PC-3 (cell line): Measurements from ENCODE around the gene FGB. TPM values are rescaled to one million over a fixed set of nuclear protein-coding genes. Genes with fewer than 3 reads are reported as not detected.

ENCODE experiments used
- ATAC-seq: fragments of 200-7000 bp; cut with Tn5 transposase; 2 replicates; pipeline ENCODE4 v1.9.1; 2020; ENCODE audit warnings: mild to moderate bottlenecking, moderate library complexity
- BruUV-seq: library from RNA; stranded (reverse); fragments of 400-500 nt; replicated peaks from 2 replicates; lab custom pipeline; 2021; lab: Mats Ljungman, UMichigan
- CTCF ChIA-PET: fragments of 300-600 bp; sonication (Branson Sonifier 250); formaldehyde crosslinking; loops from one replicate; lab custom pipeline; 2022; ENCODE audit warnings: antibody characterized with exemption; lab: Charles Lee
- POLR2A ChIA-PET: fragments of 300-600 bp; sonication (Branson Sonifier 250); formaldehyde crosslinking; loops from one replicate; lab custom pipeline; 2022; ENCODE audit warnings: antibody characterized with exemption; ENCODE audit not compliant: unreplicated experiment; lab: Charles Lee
- DNase-seq: peaks from one replicate; pipeline ENCODE4 v3.0.0-alpha.2; 2015
- H2AFZ ChIP-seq: fragments of 300-600 bp; sonication (generic); 2 replicates; pipeline ENCODE4 v1.6.0; 2016; ENCODE audit warnings: antibody characterized with exemption, low read length
- H3F3A ChIP-seq: fragments of 300-600 bp; sonication (generic); one replicate; pipeline ENCODE4 v1.6.0; 2017; ENCODE audit warnings: antibody characterized with exemption, low read length, control low read depth, mild to moderate bottlenecking; ENCODE audit not compliant: unreplicated experiment
- H3K27ac ChIP-seq: fragments of 300-600 bp; sonication (generic); 2 replicates; pipeline ENCODE4 v1.5.1; 2016; ENCODE audit warnings: mild to moderate bottlenecking, low read length
- H3K27me3 ChIP-seq: fragments of 300-600 bp; sonication (generic); 2 replicates; pipeline ENCODE4 v1.6.1; 2016; ENCODE audit warnings: low read length, mixed read lengths
- H3K36me3 ChIP-seq: fragments of 300-600 bp; sonication (generic); 2 replicates; pipeline ENCODE4 v1.6.1; 2016; ENCODE audit warnings: low read depth, mixed run types, low read length, mixed read lengths
- H3K4me1 ChIP-seq: fragments of 300-600 bp; sonication (generic); 2 replicates; pipeline ENCODE4 v1.5.1; 2016; ENCODE audit warnings: low read length; ENCODE audit not compliant: insufficient read depth
- H3K4me2 ChIP-seq: fragments of 300-600 bp; sonication (generic); 2 replicates; pipeline ENCODE4 v1.6.0; 2016; ENCODE audit warnings: low read length
- H3K4me3 ChIP-seq: fragments of 300-600 bp; sonication (generic); 2 replicates; pipeline ENCODE4 v1.5.1; 2016; ENCODE audit warnings: mild to moderate bottlenecking, low read length, mixed read lengths
- H3K79me2 ChIP-seq: fragments of 300-600 bp; sonication (generic); 2 replicates; pipeline ENCODE4 v1.6.1; 2017; ENCODE audit warnings: low read length, mixed read lengths
- H3K9ac ChIP-seq: fragments of 300-600 bp; sonication (generic); 2 replicates; pipeline ENCODE4 v1.6.0; 2016; ENCODE audit warnings: mild to moderate bottlenecking, low read length
- H3K9me2 ChIP-seq: fragments of 300-600 bp; sonication (generic); replicated peaks from 2 replicates; pipeline ENCODE4 v1.6.1; 2016; ENCODE audit warnings: mixed run types, low read length, mixed read lengths
- H3K9me3 ChIP-seq: fragments of 300-600 bp; sonication (generic); 2 replicates; pipeline ENCODE4 v1.6.1; 2016; ENCODE audit warnings: low read length, mixed read lengths
- H4K20me1 ChIP-seq: fragments of 300-600 bp; sonication (generic); 2 replicates; pipeline ENCODE4 v1.6.1; 2016; ENCODE audit warnings: low read length, mixed read lengths
- EZH2 ChIP-seq: fragments of 300-600 bp; sonication (generic); IDR thresholded peaks from one replicate; pipeline ENCODE4 v1.6.1; 2017; ENCODE audit warnings: antibody characterized with exemption, mild to moderate bottlenecking, low read length; ENCODE audit not compliant: unreplicated experiment
- EZH2phosphoT487 ChIP-seq: fragments of 300-600 bp; sonication (generic); IDR thresholded peaks from 2 replicates; pipeline ENCODE4 v1.6.1; 2018; ENCODE audit warnings: mild to moderate bottlenecking, antibody characterized with exemption, low read length, borderline replicate concordance
- intact Hi-C: fragments of 100-400 bp; cut with micrococcal nuclease; formaldehyde crosslinking; loops from 2 replicates; pipeline ENCODE4 v1.9.0; 2023
- total RNA-seq: library from RNA; depleted of rRNA; stranded (reverse); fragments of >200 nt; gene quantifications from 2 replicates; pipeline ENCODE4 v1.2.3, GENCODE V29; 2014
- TF ChIP-seq, protein P1 (sequence below): fragments of 300-600 bp; sonication (generic); conservative IDR thresholded peaks from 2 replicates; pipeline ENCODE4 v1.5.1; 2017; ENCODE audit warnings: antibody characterized with exemption, low read depth, mild to moderate bottlenecking, low read length

Gene FGB
- total RNA-seq, 1 experiment from 2014 or later, result 0.36 TPM

- Histone ChIP-seq H3F3A (no peaks in the 10 kb centered on the region), H3K79me2 (no peaks in the 10 kb centered on the region), H3K9me2 (no peaks in the 10 kb centered on the region), H3K9ac (no peak overlapping the region), H4K20me1 (no peaks in the 10 kb centered on the region), H3K27ac (no peak overlapping the region), H3K4me2 (no peak overlapping the region), H3K4me3 (no peak overlapping the region), H3K4me1 (peaks cover 17% of the 10 kb centered on the region), H3K27me3 (no peaks in the 10 kb centered on the region), H3K36me3 (no peaks in the 10 kb centered on the region), H3K9me3 (no peaks in the 10 kb centered on the region), H2AFZ (no peak overlapping the region)
- intact Hi-C loops, result no loop called here
- no peak for TF ChIP-seq EZH2phosphoT487
- TF ChIP-seq, protein P1, sequence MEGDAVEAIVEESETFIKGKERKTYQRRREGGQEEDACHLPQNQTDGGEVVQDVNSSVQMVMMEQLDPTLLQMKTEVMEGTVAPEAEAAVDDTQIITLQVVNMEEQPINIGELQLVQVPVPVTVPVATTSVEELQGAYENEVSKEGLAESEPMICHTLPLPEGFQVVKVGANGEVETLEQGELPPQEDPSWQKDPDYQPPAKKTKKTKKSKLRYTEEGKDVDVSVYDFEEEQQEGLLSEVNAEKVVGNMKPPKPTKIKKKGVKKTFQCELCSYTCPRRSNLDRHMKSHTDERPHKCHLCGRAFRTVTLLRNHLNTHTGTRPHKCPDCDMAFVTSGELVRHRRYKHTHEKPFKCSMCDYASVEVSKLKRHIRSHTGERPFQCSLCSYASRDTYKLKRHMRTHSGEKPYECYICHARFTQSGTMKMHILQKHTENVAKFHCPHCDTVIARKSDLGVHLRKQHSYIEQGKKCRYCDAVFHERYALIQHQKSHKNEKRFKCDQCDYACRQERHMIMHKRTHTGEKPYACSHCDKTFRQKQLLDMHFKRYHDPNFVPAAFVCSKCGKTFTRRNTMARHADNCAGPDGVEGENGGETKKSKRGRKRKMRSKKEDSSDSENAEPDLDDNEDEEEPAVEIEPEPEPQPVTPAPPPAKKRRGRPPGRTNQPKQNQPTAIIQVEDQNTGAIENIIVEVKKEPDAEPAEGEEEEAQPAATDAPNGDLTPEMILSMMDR, result no peak
- no peak for TF ChIP-seq EZH2
- DNase-seq, result no peak
- ChIA-PET POLR2A (no interaction called here), CTCF (no interaction called here)
- ATAC-seq, result no peak
- no TSS peak for BruUV-seq
Observed at GRCh38 chr4:154608361-154609252, 45.8 kb downstream of the FGB start.

DNA sequence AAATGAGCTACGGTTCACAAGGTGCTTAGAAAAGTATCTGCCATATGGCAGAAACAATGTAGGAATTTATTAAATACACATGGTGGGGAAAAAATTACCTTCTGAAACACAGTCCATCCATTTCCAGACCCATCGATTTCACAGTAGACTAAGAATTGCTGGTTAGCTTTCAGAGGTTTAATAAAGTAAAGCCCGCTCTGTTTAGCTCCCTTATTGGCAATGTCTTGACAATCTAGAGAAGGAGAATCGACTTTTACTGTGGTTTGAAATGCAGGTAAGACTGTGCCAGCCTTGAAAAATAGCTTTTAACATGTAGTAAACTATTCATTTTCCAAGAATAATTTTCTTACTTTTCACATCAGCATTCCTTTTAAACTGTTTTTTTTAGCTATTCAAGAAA lies 46.7 kb downstream of the FGB start:
- no peak for ATAC-seq
- CTCF ChIA-PET, result no interaction called here
- H2AFZ ChIP-seq, result no peak overlapping the region
- no peaks in the 10 kb centered on the region for H3F3A ChIP-seq
- no peak overlapping the region for H3K27ac ChIP-seq
- DNase-seq, result no peak
- POLR2A ChIA-PET, result no interaction called here
- H4K20me1 ChIP-seq, result no peaks in the 10 kb centered on the region
- no TSS peak for BruUV-seq
- no peak overlapping the region for H3K4me3 ChIP-seq
- no peak overlapping the region for H3K4me2 ChIP-seq
- no peaks in the 10 kb centered on the region for H3K36me3 ChIP-seq
- H3K9me2 ChIP-seq, result no peaks in the 10 kb centered on the region
- H3K27me3 ChIP-seq, result no peaks in the 10 kb centered on the region
- H3K4me1 ChIP-seq, result peaks cover 8% of the 10 kb centered on the region; the same call in 1 of the 2 replicates
- intact Hi-C loops, result no loop called here
- H3K9me3 ChIP-seq, result no peaks in the 10 kb centered on the region
- TF ChIP-seq EZH2, result no peak
- no peak for TF ChIP-seq EZH2phosphoT487
- TF ChIP-seq, protein P1, result no peak
- no peak overlapping the region for H3K9ac ChIP-seq
- H3K79me2 ChIP-seq, result no peaks in the 10 kb centered on the region

DNA sequence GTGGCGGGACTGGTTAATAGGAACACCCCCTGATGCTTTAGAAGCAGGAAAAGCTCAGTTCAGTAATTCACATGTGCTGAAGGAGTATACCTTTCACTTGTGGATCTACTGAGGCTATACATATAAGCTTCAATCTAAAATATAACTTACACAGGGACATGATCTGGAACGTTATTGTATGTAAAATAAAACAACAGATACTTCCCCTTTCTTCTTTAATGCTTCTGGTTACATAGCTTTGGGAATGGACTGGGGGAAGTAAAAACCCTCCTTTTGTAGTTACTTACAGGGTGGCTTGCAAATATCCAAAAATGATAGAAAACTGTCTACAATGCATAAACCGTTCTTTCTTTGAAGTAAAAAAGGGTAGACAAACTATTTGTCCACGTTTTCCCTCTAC lies 47.8 kb downstream of the FGB start:
- ChIA-PET POLR2A (no interaction called here), CTCF (no interaction called here)
- ATAC-seq, result no peak
- intact Hi-C loops, result no loop called here
- no peaks in the 10 kb centered on the region for H3K27me3 ChIP-seq
- no peak overlapping the region for H3K9ac ChIP-seq
- no peak overlapping the region for H3K4me3 ChIP-seq
- BruUV-seq, result no TSS peak
- no peak for DNase-seq
- no peaks in the 10 kb centered on the region for H4K20me1 ChIP-seq
- no peaks in the 10 kb centered on the region for H3K79me2 ChIP-seq
- H3K9me3 ChIP-seq, result no peaks in the 10 kb centered on the region
- H2AFZ ChIP-seq, result no peak overlapping the region
- H3K36me3 ChIP-seq, result no peaks in the 10 kb centered on the region
- H3K4me2 ChIP-seq, result no peak overlapping the region
- no peaks in the 10 kb centered on the region for H3F3A ChIP-seq
- no peaks in the 10 kb centered on the region for H3K9me2 ChIP-seq
- TF ChIP-seq, protein P1, result no peak
- no peak for TF ChIP-seq EZH2phosphoT487
- TF ChIP-seq EZH2, result no peak
- H3K27ac ChIP-seq, result no peak overlapping the region
- H3K4me1 ChIP-seq, result no peaks in the 10 kb centered on the region
